ENCODE results near the gene TMEM270.

TMEM270 gene

DNA sequence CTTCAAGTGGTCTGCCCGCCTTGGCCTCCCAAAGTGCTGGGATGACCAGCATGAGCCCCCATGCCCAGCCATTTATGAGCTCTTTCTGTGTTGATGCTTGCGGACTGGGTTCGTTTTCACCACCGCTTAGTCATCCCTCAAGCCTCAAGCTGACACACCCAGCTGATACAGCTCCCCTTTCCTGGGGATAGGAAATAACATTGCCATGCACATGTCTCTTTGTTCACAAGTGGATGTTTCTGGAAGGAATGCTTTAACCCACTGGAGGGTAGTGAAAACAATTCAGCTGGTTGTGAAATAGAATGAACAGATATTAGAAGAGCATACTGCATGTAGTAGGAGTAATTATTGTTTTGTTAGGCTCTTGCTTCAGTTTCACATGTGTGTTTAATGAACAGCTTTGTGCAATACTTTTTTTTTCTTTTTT is 10.2 kb upstream of the TMEM270 start:
- peak overlapping the region; percentile 42; the same call in 1 of the 2 replicates for H2AFZ ChIP-seq (ENCODE audit: low read depth)
- H3K9ac ChIP-seq, result peak overlapping the region; percentile 52; the same call in 1 of the 2 replicates
- peaks cover 7% of the 10 kb centered on the region; the same call in 1 of the 2 replicates for H3K27me3 ChIP-seq (ENCODE audit: insufficient read depth, low read depth)
- no peaks in the 10 kb centered on the region for H4K20me1 ChIP-seq (ENCODE audit: insufficient read depth)
- peak overlapping the region; percentile 81 for H3K27ac ChIP-seq
- TF ChIP-seq, protein P1, sequence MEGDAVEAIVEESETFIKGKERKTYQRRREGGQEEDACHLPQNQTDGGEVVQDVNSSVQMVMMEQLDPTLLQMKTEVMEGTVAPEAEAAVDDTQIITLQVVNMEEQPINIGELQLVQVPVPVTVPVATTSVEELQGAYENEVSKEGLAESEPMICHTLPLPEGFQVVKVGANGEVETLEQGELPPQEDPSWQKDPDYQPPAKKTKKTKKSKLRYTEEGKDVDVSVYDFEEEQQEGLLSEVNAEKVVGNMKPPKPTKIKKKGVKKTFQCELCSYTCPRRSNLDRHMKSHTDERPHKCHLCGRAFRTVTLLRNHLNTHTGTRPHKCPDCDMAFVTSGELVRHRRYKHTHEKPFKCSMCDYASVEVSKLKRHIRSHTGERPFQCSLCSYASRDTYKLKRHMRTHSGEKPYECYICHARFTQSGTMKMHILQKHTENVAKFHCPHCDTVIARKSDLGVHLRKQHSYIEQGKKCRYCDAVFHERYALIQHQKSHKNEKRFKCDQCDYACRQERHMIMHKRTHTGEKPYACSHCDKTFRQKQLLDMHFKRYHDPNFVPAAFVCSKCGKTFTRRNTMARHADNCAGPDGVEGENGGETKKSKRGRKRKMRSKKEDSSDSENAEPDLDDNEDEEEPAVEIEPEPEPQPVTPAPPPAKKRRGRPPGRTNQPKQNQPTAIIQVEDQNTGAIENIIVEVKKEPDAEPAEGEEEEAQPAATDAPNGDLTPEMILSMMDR (conservative IDR thresholded peaks at IDR 0.05; ENCODE audit: low read depth, low read length), result no peak
- H3K4me3 ChIP-seq (IDR thresholded peaks at IDR 0.05; ENCODE audit: insufficient read depth, low read depth, low read length), result no peak overlapping the region
- no peaks in the 10 kb centered on the region for H3K79me2 ChIP-seq (ENCODE audit: insufficient read depth, low read depth)
- H3K4me2 ChIP-seq, result peak overlapping the region; percentile 67
- peaks cover 61% of the 10 kb centered on the region for H3K4me1 ChIP-seq (ENCODE audit: low read depth, poor library complexity, severe bottlenecking)
- H3K36me3 ChIP-seq (ENCODE audit: insufficient read depth), result no peaks in the 10 kb centered on the region

DNA sequence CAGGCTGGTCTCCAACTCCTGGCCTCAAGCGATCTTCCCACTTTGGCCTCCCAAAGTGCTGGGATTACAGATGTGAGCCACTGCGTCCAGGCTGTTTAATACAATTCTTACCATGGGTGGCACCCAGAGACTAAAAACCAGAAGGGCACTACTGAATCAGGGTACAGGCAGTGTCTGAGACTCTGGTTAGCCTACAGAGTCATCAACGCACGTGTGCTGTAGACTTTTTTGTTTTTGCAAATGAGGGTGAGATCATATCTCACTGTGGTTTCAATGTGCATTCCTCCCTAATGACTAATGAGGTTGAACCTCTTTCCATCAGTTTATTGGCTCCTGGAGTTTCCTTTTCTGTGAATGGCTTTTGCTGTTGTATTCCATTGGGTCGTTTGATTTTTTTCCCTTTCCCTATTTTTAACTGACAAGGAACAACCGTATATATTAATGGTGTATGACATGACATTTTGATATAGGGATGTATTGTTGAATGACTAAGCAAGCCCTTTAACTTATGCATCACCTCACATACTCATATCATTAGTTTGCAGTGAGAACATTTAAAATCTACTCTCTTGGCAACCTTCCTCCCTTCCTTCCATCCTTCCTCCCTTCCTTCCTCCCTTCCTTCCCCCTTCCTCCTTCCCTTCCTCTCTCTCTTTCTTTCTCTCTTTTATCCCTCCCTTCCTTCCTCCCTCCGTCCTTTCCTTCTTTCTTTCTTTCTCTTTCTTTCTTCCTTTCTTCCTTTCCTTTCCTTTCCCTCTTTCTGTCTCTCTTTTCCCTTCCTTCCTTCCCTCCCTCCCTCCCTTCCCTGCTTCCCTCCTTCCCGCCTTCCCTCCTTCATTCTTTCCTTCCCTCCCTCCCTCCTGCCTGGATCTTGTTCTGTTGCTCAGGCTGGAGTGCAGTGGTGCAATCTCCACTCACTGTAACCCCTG is 9.3 kb upstream of the TMEM270 start:
- TF ChIP-seq, protein P1 (conservative IDR thresholded peaks at IDR 0.05; ENCODE audit: low read depth, low read length), result no peak
- Histone ChIP-seq H4K20me1 (ENCODE audit: insufficient read depth) (no peaks in the 10 kb centered on the region), H3K27ac (peak overlapping the region; percentile 81), H3K4me2 (peak overlapping the region; percentile 67), H3K36me3 (ENCODE audit: insufficient read depth) (no peaks in the 10 kb centered on the region), H3K4me1 (ENCODE audit: low read depth, poor library complexity, severe bottlenecking) (peaks cover 57% of the 10 kb centered on the region), H3K79me2 (ENCODE audit: insufficient read depth, low read depth) (no peaks in the 10 kb centered on the region), H2AFZ (ENCODE audit: low read depth) (peak overlapping the region; percentile 42), H3K9ac (peak overlapping the region; percentile 52; the same call in 1 of the 2 replicates), H3K4me3 (IDR thresholded peaks at IDR 0.05; ENCODE audit: insufficient read depth, low read depth, low read length) (no peak overlapping the region), H3K27me3 (ENCODE audit: insufficient read depth, low read depth) (peaks cover 10% of the 10 kb centered on the region; the same call in 1 of the 2 replicates)

DNA sequence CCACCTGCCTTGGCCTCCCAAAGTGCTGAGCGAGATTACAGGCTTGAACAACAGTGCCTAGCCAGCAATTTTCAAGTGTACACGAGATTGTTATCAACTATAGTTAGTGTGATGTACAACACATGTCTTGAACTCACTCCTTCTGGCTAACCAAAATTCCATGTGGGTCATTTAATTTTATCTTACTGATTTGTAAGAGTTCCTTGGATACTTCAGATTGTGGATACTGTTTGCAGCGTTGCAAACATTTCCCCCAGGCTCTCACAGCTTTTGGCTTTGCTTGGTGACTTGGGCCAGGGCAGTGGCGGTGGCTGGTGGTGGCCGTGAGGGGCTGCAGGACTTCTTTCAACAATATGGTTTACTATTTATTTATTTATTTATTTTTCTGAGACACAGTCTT is 8.5 kb upstream of the TMEM270 start:
- H3K4me1 ChIP-seq (ENCODE audit: low read depth, poor library complexity, severe bottlenecking), result peaks cover 55% of the 10 kb centered on the region
- H3K27me3 ChIP-seq (ENCODE audit: insufficient read depth, low read depth), result peaks cover 17% of the 10 kb centered on the region; the same call in 1 of the 2 replicates
- no peak overlapping the region for H3K27ac ChIP-seq
- peak overlapping the region; percentile 43; the same call in 1 of the 2 replicates for H3K4me2 ChIP-seq
- H3K36me3 ChIP-seq (ENCODE audit: insufficient read depth), result no peaks in the 10 kb centered on the region
- no peaks in the 10 kb centered on the region for H4K20me1 ChIP-seq (ENCODE audit: insufficient read depth)
- H3K79me2 ChIP-seq (ENCODE audit: insufficient read depth, low read depth), result no peaks in the 10 kb centered on the region
- no peak overlapping the region for H3K9ac ChIP-seq
- no peak overlapping the region for H3K4me3 ChIP-seq (IDR thresholded peaks at IDR 0.05; ENCODE audit: insufficient read depth, low read depth, low read length)
- H2AFZ ChIP-seq (ENCODE audit: low read depth), result no peak overlapping the region; the same call in 1 of the 2 replicates
- TF ChIP-seq, protein P1 (conservative IDR thresholded peaks at IDR 0.05; ENCODE audit: low read depth, low read length), result no peak

DNA sequence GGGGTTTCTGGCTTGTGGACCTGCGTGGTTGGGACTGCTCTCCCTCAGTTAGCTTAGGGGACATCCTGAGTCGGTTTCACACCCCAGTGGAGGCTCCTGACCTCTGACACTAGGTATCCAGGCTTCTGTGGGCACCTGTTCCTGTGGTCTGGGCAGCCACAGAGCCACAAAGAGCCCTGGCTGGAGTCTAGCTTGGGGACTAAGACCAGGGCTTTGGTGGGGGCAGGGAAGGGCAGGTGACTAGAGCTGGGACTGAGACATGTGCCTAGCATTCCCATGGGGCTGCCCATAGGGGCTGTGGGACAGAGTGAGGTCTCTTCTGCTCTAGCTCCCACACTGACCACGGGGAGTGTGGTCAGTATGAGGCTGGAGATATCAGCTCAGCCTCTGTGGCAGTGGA is 4.0 kb upstream of the TMEM270 start:
- H3K4me2 ChIP-seq, result no peak overlapping the region
- H3K79me2 ChIP-seq (ENCODE audit: insufficient read depth, low read depth), result no peaks in the 10 kb centered on the region
- H3K4me1 ChIP-seq (ENCODE audit: low read depth, poor library complexity, severe bottlenecking), result peaks cover 14% of the 10 kb centered on the region
- no peak overlapping the region for H3K27ac ChIP-seq
- no peak overlapping the region for H3K4me3 ChIP-seq (IDR thresholded peaks at IDR 0.05; ENCODE audit: insufficient read depth, low read depth, low read length)
- peaks cover 23% of the 10 kb centered on the region; the same call in 1 of the 2 replicates for H3K27me3 ChIP-seq (ENCODE audit: insufficient read depth, low read depth)
- H4K20me1 ChIP-seq (ENCODE audit: insufficient read depth), result no peaks in the 10 kb centered on the region
- H3K36me3 ChIP-seq (ENCODE audit: insufficient read depth), result no peaks in the 10 kb centered on the region
- TF ChIP-seq, protein P1 (conservative IDR thresholded peaks at IDR 0.05; ENCODE audit: low read depth, low read length), result no peak
- no peak overlapping the region for H2AFZ ChIP-seq (ENCODE audit: low read depth)
- no peak overlapping the region for H3K9ac ChIP-seq

Data from KMS-11 (cell line).